HG02938 (cell line): Measurements from ENCODE around the gene ENGASE.
"Not testable (repeated sequence)": the region's sequence is repeated elsewhere in the genome, so short reads cannot be mapped to it uniquely, and the experiment has no call there.

Experiments
- ATAC-seq: cut with Tn5 transposase; IDR thresholded peaks from one replicate; pipeline ENCODE4 v1.9.1; 2021; ENCODE audit warnings: mild to moderate bottlenecking, moderate library complexity; ENCODE audit not compliant: unreplicated experiment

Gene ENGASE

GRCh38 chr17:79052131-79052530 is 22.5 kb upstream of the ENGASE start:
- no peak for ATAC-seq

GRCh38 chr17:79053251-79053925 is 21.2 kb upstream of the ENGASE start:
- no peak for ATAC-seq

- ATAC-seq: no peak
Observed at GRCh38 chr17:79054200-79054960, 20.2 kb upstream of the ENGASE start.

GRCh38 chr17:79055197-79055596 is 19.4 kb upstream of the ENGASE start:
- no peak for ATAC-seq

GRCh38 chr17:79057737-79058385 is 16.8 kb upstream of the ENGASE start:
- no peak for ATAC-seq

- no peak for ATAC-seq
Observed at GRCh38 chr17:79062691-79063090, 11.9 kb upstream of the ENGASE start.

GRCh38 chr17:79064026-79064425 is 10.6 kb upstream of the ENGASE start:
- ATAC-seq: no peak

GRCh38 chr17:79065105-79065670 is 9.4 kb upstream of the ENGASE start:
- ATAC-seq: no peak

GRCh38 chr17:79066963-79067362 is 7.7 kb upstream of the ENGASE start:
- no peak for ATAC-seq

GRCh38 chr17:79070266-79070880 is 4.3 kb upstream of the ENGASE start:
- ATAC-seq: no peak

- ATAC-seq: no peak
Observed at GRCh38 chr17:79071161-79071740, 3.4 kb upstream of the ENGASE start.

- ATAC-seq: no peak
Observed at GRCh38 chr17:79072544-79072943, 2.1 kb upstream of the ENGASE start.

GRCh38 chr17:79073016-79073705 is 1.5 kb upstream of the ENGASE start:
- no peak for ATAC-seq

- no peak for ATAC-seq
Observed at GRCh38 chr17:79073706-79074088, 927 bp upstream of the ENGASE start.

- ATAC-seq: not testable (repeated sequence)
Observed at GRCh38 chr17:79074121-79074648, 439 bp upstream of the ENGASE start.

- peak; percentile 20 for ATAC-seq
Observed at GRCh38 chr17:79075446-79075750, 774 bp downstream of the ENGASE start.

GRCh38 chr17:79075861-79076406 is 1.3 kb downstream of the ENGASE start:
- no peak for ATAC-seq

GRCh38 chr17:79077587-79077986 is 3.0 kb downstream of the ENGASE start:
- no peak for ATAC-seq

GRCh38 chr17:79078476-79079190 is 4.0 kb downstream of the ENGASE start:
- ATAC-seq: no peak
